Measurements from ENCODE around the gene SUMO3.

GRCh38 chr21:44854391-44854663, 36.5 kb upstream of the SUMO3 start:
- no peak for TF ChIP-seq POLR2A (IDR thresholded peaks at IDR 0.05; ENCODE audit: control extremely low read depth in 1 of 2, low read depth in 2 of 2, low read length in 2 of 2)
- TF ChIP-seq, protein P1, sequence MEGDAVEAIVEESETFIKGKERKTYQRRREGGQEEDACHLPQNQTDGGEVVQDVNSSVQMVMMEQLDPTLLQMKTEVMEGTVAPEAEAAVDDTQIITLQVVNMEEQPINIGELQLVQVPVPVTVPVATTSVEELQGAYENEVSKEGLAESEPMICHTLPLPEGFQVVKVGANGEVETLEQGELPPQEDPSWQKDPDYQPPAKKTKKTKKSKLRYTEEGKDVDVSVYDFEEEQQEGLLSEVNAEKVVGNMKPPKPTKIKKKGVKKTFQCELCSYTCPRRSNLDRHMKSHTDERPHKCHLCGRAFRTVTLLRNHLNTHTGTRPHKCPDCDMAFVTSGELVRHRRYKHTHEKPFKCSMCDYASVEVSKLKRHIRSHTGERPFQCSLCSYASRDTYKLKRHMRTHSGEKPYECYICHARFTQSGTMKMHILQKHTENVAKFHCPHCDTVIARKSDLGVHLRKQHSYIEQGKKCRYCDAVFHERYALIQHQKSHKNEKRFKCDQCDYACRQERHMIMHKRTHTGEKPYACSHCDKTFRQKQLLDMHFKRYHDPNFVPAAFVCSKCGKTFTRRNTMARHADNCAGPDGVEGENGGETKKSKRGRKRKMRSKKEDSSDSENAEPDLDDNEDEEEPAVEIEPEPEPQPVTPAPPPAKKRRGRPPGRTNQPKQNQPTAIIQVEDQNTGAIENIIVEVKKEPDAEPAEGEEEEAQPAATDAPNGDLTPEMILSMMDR (IDR thresholded peaks at IDR 0.05; ENCODE audit: control extremely low read depth in 1 of 3, insufficient read depth in 1 of 3, low read depth in 1 of 3, low read length in 3 of 3) = no peak
- TF ChIP-seq, protein P2, sequence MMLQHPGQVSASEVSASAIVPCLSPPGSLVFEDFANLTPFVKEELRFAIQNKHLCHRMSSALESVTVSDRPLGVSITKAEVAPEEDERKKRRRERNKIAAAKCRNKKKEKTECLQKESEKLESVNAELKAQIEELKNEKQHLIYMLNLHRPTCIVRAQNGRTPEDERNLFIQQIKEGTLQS (IDR thresholded peaks at IDR 0.05; ENCODE audit: insufficient read depth, low read depth, low read length) = no peak
- TF ChIP-seq SP1 (IDR thresholded peaks at IDR 0.05; ENCODE audit: low read depth, low read length) = no peak
- TF ChIP-seq CBX8 (IDR thresholded peaks at IDR 0.05; ENCODE audit: borderline replicate concordance, low read depth, low read length) = no peak
- TF ChIP-seq, protein P3, sequence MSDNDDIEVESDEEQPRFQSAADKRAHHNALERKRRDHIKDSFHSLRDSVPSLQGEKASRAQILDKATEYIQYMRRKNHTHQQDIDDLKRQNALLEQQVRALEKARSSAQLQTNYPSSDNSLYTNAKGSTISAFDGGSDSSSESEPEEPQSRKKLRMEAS (IDR thresholded peaks at IDR 0.05) = no peak
- no peak for TF ChIP-seq JUN (IDR thresholded peaks at IDR 0.05; ENCODE audit: low read depth, low read length)
- TF ChIP-seq SIN3A (conservative IDR thresholded peaks at IDR 0.05 in 1 of 2, IDR thresholded peaks at IDR 0.05 in 1 of 2; ENCODE audit: low read depth in 1 of 2, low read length in 2 of 2) = no peak
- TF ChIP-seq EZH2 (IDR thresholded peaks at IDR 0.05; ENCODE audit: low read depth, low read length, severe bottlenecking) = no peak
- no peak for TF ChIP-seq MAFK (IDR thresholded peaks at IDR 0.05; ENCODE audit: low read depth, low read length)
- TF ChIP-seq GTF2F1 (IDR thresholded peaks at IDR 0.05; ENCODE audit: borderline replicate concordance, low read depth, low read length) = no peak
- TF ChIP-seq SUZ12 (IDR thresholded peaks at IDR 0.05; ENCODE audit: low read length) = no peak
